Thymus (tissue), 2 donors: Measurements from ENCODE around the gene UTF1. TPM values are rescaled to one million over a fixed set of nuclear protein-coding genes. Genes with fewer than 3 reads are reported as not detected.

ENCODE experiments used
- polyA plus RNA-seq: library from polyadenylated mRNA; stranded (reverse); fragments of 200-250 nt; gene quantifications from one replicate; pipeline ENCODE4 v1.2.3, GENCODE V29; 2013
- total RNA-seq: library from RNA; stranded (reverse); fragments of 120-200 nt; gene quantifications from one replicate; pipeline ENCODE4 v1.2.4, GENCODE V29; 2013
- donor health status: healthy.

The UTF1 gene
- total and polyA plus RNA-seq, 2 donors = 0.02 TPM; not detected in 1

Other genes with a start within 250 kb of the UTF1 start
- not detected for gene ADGRA1, start 142.3 kb upstream of the UTF1 start, total RNA-seq
- 0.02 TPM for gene ADGRA1, start 142.3 kb upstream of the UTF1 start, polyA plus RNA-seq
- gene KNDC1, start 70.0 kb upstream of the UTF1 start, total RNA-seq = 0.19 TPM
- 0.02 TPM for gene KNDC1, start 70.0 kb upstream of the UTF1 start, polyA plus RNA-seq
- gene VENTX, start 7.6 kb downstream of the UTF1 start, total RNA-seq = 0.09 TPM
- gene VENTX, start 7.6 kb downstream of the UTF1 start, polyA plus RNA-seq = 1.5 TPM
- gene ADAM8, start 46.7 kb downstream of the UTF1 start, total RNA-seq = 8.3 TPM
- 19.2 TPM for gene ADAM8, start 46.7 kb downstream of the UTF1 start, polyA plus RNA-seq
- 26.9 TPM for gene TUBGCP2, start 78.7 kb downstream of the UTF1 start, total RNA-seq
- gene TUBGCP2, start 78.7 kb downstream of the UTF1 start, polyA plus RNA-seq = 164 TPM
- gene ZNF511, start 78.7 kb downstream of the UTF1 start, total RNA-seq = 20.6 TPM
- gene ZNF511, start 78.7 kb downstream of the UTF1 start, polyA plus RNA-seq = 39.1 TPM
- gene CALY, start 106.7 kb downstream of the UTF1 start, total RNA-seq = not detected
- gene CALY, start 106.7 kb downstream of the UTF1 start, polyA plus RNA-seq = 0.21 TPM
- gene PRAP1, start 117.2 kb downstream of the UTF1 start, total RNA-seq = 1.0 TPM
- 1.2 TPM for gene PRAP1, start 117.2 kb downstream of the UTF1 start, polyA plus RNA-seq
- 18.3 TPM for gene FUOM, start 127.8 kb downstream of the UTF1 start, total RNA-seq
- 23.9 TPM for gene FUOM, start 127.8 kb downstream of the UTF1 start, polyA plus RNA-seq
- gene ECHS1, start 143.1 kb downstream of the UTF1 start, total RNA-seq = 39.8 TPM
- 54.9 TPM for gene ECHS1, start 143.1 kb downstream of the UTF1 start, polyA plus RNA-seq
- gene PAOX, start 149.0 kb downstream of the UTF1 start, total RNA-seq = 2.9 TPM
- gene PAOX, start 149.0 kb downstream of the UTF1 start, polyA plus RNA-seq = 6.5 TPM
- 22.7 TPM for gene MTG1, start 163.9 kb downstream of the UTF1 start, total RNA-seq
- gene MTG1, start 163.9 kb downstream of the UTF1 start, polyA plus RNA-seq = 59.4 TPM
- gene SPRN, start 194.4 kb downstream of the UTF1 start, total RNA-seq = 0.05 TPM
- gene SPRN, start 194.4 kb downstream of the UTF1 start, polyA plus RNA-seq = 0.46 TPM
- gene SCART1, start 223.7 kb downstream of the UTF1 start, total RNA-seq = 0.94 TPM
- 1.6 TPM for gene SCART1, start 223.7 kb downstream of the UTF1 start, polyA plus RNA-seq